Measurements from ENCODE around the gene RNPEP. TPM values are rescaled to one million over a fixed set of nuclear protein-coding genes. Genes with fewer than 3 reads are reported as not detected.

RNPEP gene
- total RNA-seq, 1 donor from 2014 or later: 70.1 TPM

GRCh38 chr1:201970334-201971159 lies 11.9 kb upstream of the RNPEP start:
- no peak for DNase-seq (ENCODE audit: low spot score)
- H3K4me3 Mint-ChIP-seq (ENCODE audit: unreplicated experiment): no peak overlapping the region
- no peak for TF ChIP-seq CTCF (IDR thresholded peaks at IDR 0.05; ENCODE audit: unreplicated experiment)

GRCh38 chr1:201982082-201982622 lies 296 bp upstream of the RNPEP start:
- H3K27me3 Mint-ChIP-seq (ENCODE audit: unreplicated experiment): peaks cover 4% of the 10 kb centered on the region
- no peaks in the 10 kb centered on the region for H3K9me3 Mint-ChIP-seq (ENCODE audit: unreplicated experiment)
- H3K36me3 Mint-ChIP-seq (ENCODE audit: low read depth, unreplicated experiment): peaks cover 6% of the 10 kb centered on the region
- no peak for TF ChIP-seq CTCF (IDR thresholded peaks at IDR 0.05; ENCODE audit: unreplicated experiment)
- peak overlapping the region; percentile 96 for H3K4me3 Mint-ChIP-seq (ENCODE audit: unreplicated experiment)
- H3K4me1 Mint-ChIP-seq (ENCODE audit: unreplicated experiment): peaks cover 22% of the 10 kb centered on the region
- DNase-seq (ENCODE audit: low spot score): peak; percentile 83
- peak overlapping the region; percentile 79 for H3K27ac Mint-ChIP-seq (ENCODE audit: unreplicated experiment)

More at GRCh38 chr1:201970334-201971159, 11.9 kb upstream of the RNPEP start:
- no peaks in the 10 kb centered on the region for H3K27me3 Mint-ChIP-seq (ENCODE audit: unreplicated experiment)
- no peak overlapping the region for H3K27ac Mint-ChIP-seq (ENCODE audit: unreplicated experiment)
- no peaks in the 10 kb centered on the region for H3K4me1 Mint-ChIP-seq (ENCODE audit: unreplicated experiment)
- no peaks in the 10 kb centered on the region for H3K9me3 Mint-ChIP-seq (ENCODE audit: unreplicated experiment)
- peaks cover 6% of the 10 kb centered on the region for H3K36me3 Mint-ChIP-seq (ENCODE audit: low read depth, unreplicated experiment)

- peaks cover 6% of the 10 kb centered on the region for H3K36me3 Mint-ChIP-seq (ENCODE audit: low read depth, unreplicated experiment)
- TF ChIP-seq CTCF (IDR thresholded peaks at IDR 0.05; ENCODE audit: unreplicated experiment): peak; percentile 4
- peak overlapping the region; percentile 99 for H3K4me3 Mint-ChIP-seq (ENCODE audit: unreplicated experiment)
- peak overlapping the region; percentile 95 for H3K27ac Mint-ChIP-seq (ENCODE audit: unreplicated experiment)
- peaks cover 22% of the 10 kb centered on the region for H3K4me1 Mint-ChIP-seq (ENCODE audit: unreplicated experiment)
- DNase-seq (ENCODE audit: low spot score): no peak
- H3K27me3 Mint-ChIP-seq (ENCODE audit: unreplicated experiment): peaks cover 4% of the 10 kb centered on the region
- H3K9me3 Mint-ChIP-seq (ENCODE audit: unreplicated experiment): no peaks in the 10 kb centered on the region
These were observed 945 bp downstream of the RNPEP start for GRCh38 chr1:201983380-201983805.

- peaks cover 9% of the 10 kb centered on the region for H3K36me3 Mint-ChIP-seq (ENCODE audit: low read depth, unreplicated experiment)
- peaks cover 4% of the 10 kb centered on the region for H3K27me3 Mint-ChIP-seq (ENCODE audit: unreplicated experiment)
- no peak for DNase-seq (ENCODE audit: low spot score)
- H3K4me1 Mint-ChIP-seq (ENCODE audit: unreplicated experiment): peaks cover 22% of the 10 kb centered on the region
- H3K4me3 Mint-ChIP-seq (ENCODE audit: unreplicated experiment): no peak overlapping the region
- H3K27ac Mint-ChIP-seq (ENCODE audit: unreplicated experiment): no peak overlapping the region
- TF ChIP-seq CTCF (IDR thresholded peaks at IDR 0.05; ENCODE audit: unreplicated experiment): no peak
- H3K9me3 Mint-ChIP-seq (ENCODE audit: unreplicated experiment): no peaks in the 10 kb centered on the region
These were observed 2.0 kb downstream of the RNPEP start for GRCh38 chr1:201984446-201984845.

- peaks cover 22% of the 10 kb centered on the region for H3K4me1 Mint-ChIP-seq (ENCODE audit: unreplicated experiment)
- DNase-seq (ENCODE audit: low spot score): no peak
- no peak overlapping the region for H3K27ac Mint-ChIP-seq (ENCODE audit: unreplicated experiment)
- H3K9me3 Mint-ChIP-seq (ENCODE audit: unreplicated experiment): no peaks in the 10 kb centered on the region
- H3K4me3 Mint-ChIP-seq (ENCODE audit: unreplicated experiment): no peak overlapping the region
- peaks cover 13% of the 10 kb centered on the region for H3K36me3 Mint-ChIP-seq (ENCODE audit: low read depth, unreplicated experiment)
- TF ChIP-seq CTCF (IDR thresholded peaks at IDR 0.05; ENCODE audit: unreplicated experiment): no peak
- peaks cover 4% of the 10 kb centered on the region for H3K27me3 Mint-ChIP-seq (ENCODE audit: unreplicated experiment)
These were observed 2.9 kb downstream of the RNPEP start for GRCh38 chr1:201985355-201985754.

All from endothelial cell (in vitro differentiated cells).